HepG2 (cell line): ENCODE data around the gene TGDS. TPM values are rescaled to one million over a fixed set of nuclear protein-coding genes. Genes with fewer than 3 reads are reported as not detected.

Experiments used
- ATAC-seq: fragments of 200-7000 bp; cut with Tn5 transposase; 3 replicates; pipeline ENCODE4 v1.9.1; 2020; ENCODE audit warnings: mild to moderate bottlenecking, moderate library complexity
- BruUV-seq: library from RNA; stranded (reverse); fragments of 400-500 nt; replicated peaks from 2 replicates; lab custom pipeline; 2021; lab: Mats Ljungman, UMichigan
- CTCF ChIA-PET: fragments of 300-600 bp; formaldehyde crosslinking; extraction: SDS; loops from one replicate; lab custom pipeline; 2021; ENCODE audit warnings: low total read pairs, inconsistent platforms, low intra/inter-chr PET ratio; lab: Yijun Ruan, JAX
- POLR2A ChIA-PET: fragments of 350-600 bp; sonication (Branson Sonifier 250); formaldehyde crosslinking; loops from one replicate; lab custom pipeline; 2020; ENCODE audit warnings: antibody characterized with exemption, inconsistent platforms; lab: Yijun Ruan, JAX
- DNase-seq: peaks from one replicate; pipeline ENCODE4 v3.0.0-alpha.2; 2015; ENCODE audit warnings: low spot score
- FAIRE-seq: peaks from 3 replicates; lab custom pipeline; 2011; peaks lifted over from hg19 to GRCh38; lab: Jason Lieb, UNC
- H2AFZ ChIP-seq: one replicate; pipeline ENCODE4 v1.6.1; 2011; ENCODE audit warnings: low read length, inconsistent platforms
- H3K27ac ChIP-seq: fragments of 300-600 bp; 3 replicates; pipeline ENCODE4 v1.8.0; 2011; ENCODE audit warnings: mixed run types, mild to moderate bottlenecking, mixed read lengths, low read length, inconsistent platforms; ENCODE audit not compliant: insufficient read depth; ENCODE audit errors: extremely low read length
- H3K27me3 ChIP-seq, 2 experiments: fragments of 200-600 bp in 1 of 2; 2 replicates in 1 of 2; 3 replicates in 1 of 2; pipeline versions ENCODE4 v1.6.0 to v1.8.0; 2011; ENCODE audit warnings: low read length in 2 of 2, mild to moderate bottlenecking in 2 of 2, moderate library complexity in 2 of 2, inconsistent platforms in 1 of 2; ENCODE audit not compliant: insufficient read depth in 2 of 2, control insufficient read depth in 1 of 2
- H3K36me3 ChIP-seq, 2 experiments: fragments of 200-600 bp in 1 of 2; replicated peaks in 1 of 2; 2 replicates in 1 of 2; 3 replicates in 1 of 2; pipeline versions ENCODE4 v1.5.1 to v1.8.0; 2011; ENCODE audit warnings: low read length in 2 of 2, inconsistent platforms in 1 of 2; ENCODE audit not compliant: insufficient read depth in 2 of 2, control insufficient read depth in 1 of 2
- H3K4me1 ChIP-seq: 2 replicates; pipeline ENCODE4 v1.5.1; 2012; ENCODE audit warnings: low read length, inconsistent platforms; ENCODE audit not compliant: insufficient read depth
- H3K4me2 ChIP-seq: 2 replicates; pipeline ENCODE4 v1.6.0; 2011; ENCODE audit warnings: low read depth, low read length, inconsistent platforms
- H3K4me3 ChIP-seq, 3 experiments: fragments of 200-600 bp in 1 of 3; sonication (generic), shearing (Covaris generic) in 1 of 3; replicated peaks in 1 of 3; 2 replicates each; pipeline ENCODE4 v1.5.1; 2011 to 2016; ENCODE audit warnings: low read length in 3 of 3, inconsistent platforms in 2 of 3, low read depth in 2 of 3, mild to moderate bottlenecking in 2 of 3, control low read depth in 1 of 3, mixed read lengths in 1 of 3; ENCODE audit not compliant: insufficient read depth in 1 of 3
- H3K79me2 ChIP-seq: one replicate; pipeline ENCODE4 v1.6.1; 2011; ENCODE audit warnings: low read length, inconsistent platforms; ENCODE audit not compliant: insufficient read depth
- H3K9ac ChIP-seq: 2 replicates; pipeline ENCODE4 v1.6.0; 2011; ENCODE audit warnings: mild to moderate bottlenecking, low read depth, low read length, inconsistent platforms; ENCODE audit not compliant: insufficient read depth
- H3K9me3 ChIP-seq: 2 replicates; pipeline ENCODE4 v1.5.1; 2012; ENCODE audit warnings: mild to moderate bottlenecking, low read length
- H4K20me1 ChIP-seq: 2 replicates; pipeline ENCODE4 v1.6.0; 2011; ENCODE audit warnings: inconsistent platforms, mild to moderate bottlenecking, low read length, moderate library complexity; ENCODE audit not compliant: insufficient read depth
- ARID2 ChIP-seq: sonication (generic); formaldehyde crosslinking; IDR thresholded peaks from 2 replicates; pipeline ENCODE4 v1.8.1; 2022; ENCODE audit warnings: mild to moderate bottlenecking, missing genetic modification reagents, borderline replicate concordance
- ARNT2 ChIP-seq: sonication (generic); formaldehyde crosslinking; IDR thresholded peaks from 2 replicates; pipeline ENCODE4 v1.8.0; 2022; ENCODE audit warnings: mild to moderate bottlenecking, low read depth, missing genetic modification reagents, moderate library complexity
- EEA1 ChIP-seq: sonication (generic); formaldehyde crosslinking; IDR thresholded peaks from 2 replicates; pipeline ENCODE4 v1.5.1; 2020; ENCODE audit warnings: mild to moderate bottlenecking, missing genetic modification reagents, borderline replicate concordance
- FLYWCH1 ChIP-seq: sonication (generic); formaldehyde crosslinking; IDR thresholded peaks from 2 replicates; pipeline ENCODE4 v1.8.1; 2023; ENCODE audit warnings: mild to moderate bottlenecking, missing genetic modification reagents
- FOXA3 ChIP-seq: IDR thresholded peaks from 2 replicates; pipeline ENCODE4 v1.6.1; 2016; ENCODE audit warnings: missing genetic modification reagents, missing compliant biosample characterization
- GZF1 ChIP-seq: sonication (generic); formaldehyde crosslinking; IDR thresholded peaks from 2 replicates; pipeline ENCODE4 v1.5.1; 2020; ENCODE audit warnings: mild to moderate bottlenecking, missing genetic modification reagents
- NR2F6 ChIP-seq, 2 experiments: IDR thresholded peaks; 2 replicates each; pipeline ENCODE4 v1.6.1; 2016; ENCODE audit warnings: antibody characterized with exemption in 1 of 2, mild to moderate bottlenecking in 1 of 2
- RNF2 ChIP-seq: fragments of 450-650 bp; conservative IDR thresholded peaks from 2 replicates; pipeline ENCODE4 v1.6.1; 2016; ENCODE audit warnings: low read depth
- SETDB1 ChIP-seq: sonication (generic); formaldehyde crosslinking; IDR thresholded peaks from 2 replicates; pipeline ENCODE4 v1.5.1; 2020; ENCODE audit warnings: missing genetic modification reagents, mild to moderate bottlenecking, borderline replicate concordance
- ZNF468 ChIP-seq: sonication (generic); formaldehyde crosslinking; IDR thresholded peaks from 2 replicates; pipeline ENCODE4 v1.8.0; 2022; ENCODE audit warnings: mild to moderate bottlenecking, moderate library complexity, missing genetic modification reagents
- ZNF510 ChIP-seq: sonication (generic); formaldehyde crosslinking; IDR thresholded peaks from 2 replicates; pipeline ENCODE4 v1.4.0; 2020; ENCODE audit warnings: low read depth, mild to moderate bottlenecking, missing genetic modification reagents
- ZNF768 ChIP-seq: sonication (generic); formaldehyde crosslinking; IDR thresholded peaks from 2 replicates; pipeline ENCODE4 v1.4.0; 2020; ENCODE audit warnings: missing genetic modification reagents
- WGBS: methylation state at CpG from one replicate; pipeline ENCODE4 v1.1.6; 2017; ENCODE audit warnings: low lambda C conversion rate; 5-methylcytosine and 5-hydroxymethylcytosine counted together
- in situ Hi-C: cut with HindIII; loops from 2 replicates; pipeline ENCODE4 v1.10.0; 2017; ENCODE audit warnings: low pct_unique_long_range_greater_than_20kb; ENCODE audit not compliant: extremely low pct_ligation_motif_present
- intact Hi-C: fragments of 100-400 bp; cut with micrococcal nuclease; formaldehyde crosslinking; loops from one replicate; pipeline ENCODE4 v1.10.0; 2022; ENCODE audit not compliant: unreplicated experiment
- polyA plus RNA-seq, 8 experiments: library from polyadenylated mRNA; depleted of rRNA in 3 of 8; stranded (reverse) in 7 of 8; unstranded in 1 of 8; fragments of >200 nt; fragmentation: Illumina TruSeq in 4 of 8; extraction: Trizol in 4 of 8; gene quantifications; 2 replicates each; pipeline versions ENCODE4 v1.2.1 to v1.2.3, GENCODE V29; 2011 to 2016; ENCODE audit warnings: low read depth in 4 of 8, missing spikeins in 1 of 8, mixed read lengths in 1 of 8; ENCODE audit not compliant: insufficient read depth in 1 of 8
- total RNA-seq, 5 experiments: library from RNA; depleted of rRNA; stranded (reverse); fragments of >200 nt; fragmentation: Illumina TruSeq; extraction: Trizol; gene quantifications; 2 replicates each; pipeline ENCODE4 v1.2.3, GENCODE V29; 2016; ENCODE audit warnings: low read depth in 1 of 5
- TF ChIP-seq, protein P1 (sequence below): sonication (generic); formaldehyde crosslinking; IDR thresholded peaks from 2 replicates; pipeline ENCODE4 v1.5.0; 2020; ENCODE audit warnings: mild to moderate bottlenecking, missing genetic modification reagents
- TF ChIP-seq, protein P2 (sequence below): sonication (generic); formaldehyde crosslinking; IDR thresholded peaks from 2 replicates; pipeline ENCODE4 v1.8.1; 2023; ENCODE audit warnings: mild to moderate bottlenecking, missing genetic modification reagents, borderline replicate concordance
- TF ChIP-seq, protein P3 (sequence below): sonication (generic); formaldehyde crosslinking; IDR thresholded peaks from 2 replicates; pipeline ENCODE4 v1.9.0; 2021; ENCODE audit warnings: missing genetic modification reagents, borderline replicate concordance

TGDS gene
- total and polyA plus RNA-seq, 2 of the 13 experiments (the other 11 are each of a cell fraction or from before 2014, with no cell fraction given) = 15.5 to 17.9 TPM

DNA sequence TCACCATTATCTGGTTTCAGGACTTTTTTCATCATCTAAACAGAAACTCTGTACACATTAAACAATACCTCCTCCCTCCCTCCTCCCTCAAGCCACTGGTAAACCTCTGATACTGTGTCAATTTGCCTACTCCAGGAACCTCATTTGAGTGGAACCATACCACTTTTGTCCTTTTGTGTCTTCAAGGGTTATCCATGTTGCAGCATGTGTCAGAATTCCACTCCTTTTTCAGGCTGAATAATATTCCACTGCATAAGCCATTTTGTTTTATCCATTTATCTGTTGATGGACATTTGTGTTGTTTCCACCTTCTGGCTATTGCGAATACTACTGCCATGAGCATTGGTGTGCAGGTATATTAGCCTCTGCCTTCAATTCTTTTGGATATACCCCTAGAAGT, 27.5 kb downstream of the TGDS start (continued):
- TF ChIP-seq, protein P1, sequence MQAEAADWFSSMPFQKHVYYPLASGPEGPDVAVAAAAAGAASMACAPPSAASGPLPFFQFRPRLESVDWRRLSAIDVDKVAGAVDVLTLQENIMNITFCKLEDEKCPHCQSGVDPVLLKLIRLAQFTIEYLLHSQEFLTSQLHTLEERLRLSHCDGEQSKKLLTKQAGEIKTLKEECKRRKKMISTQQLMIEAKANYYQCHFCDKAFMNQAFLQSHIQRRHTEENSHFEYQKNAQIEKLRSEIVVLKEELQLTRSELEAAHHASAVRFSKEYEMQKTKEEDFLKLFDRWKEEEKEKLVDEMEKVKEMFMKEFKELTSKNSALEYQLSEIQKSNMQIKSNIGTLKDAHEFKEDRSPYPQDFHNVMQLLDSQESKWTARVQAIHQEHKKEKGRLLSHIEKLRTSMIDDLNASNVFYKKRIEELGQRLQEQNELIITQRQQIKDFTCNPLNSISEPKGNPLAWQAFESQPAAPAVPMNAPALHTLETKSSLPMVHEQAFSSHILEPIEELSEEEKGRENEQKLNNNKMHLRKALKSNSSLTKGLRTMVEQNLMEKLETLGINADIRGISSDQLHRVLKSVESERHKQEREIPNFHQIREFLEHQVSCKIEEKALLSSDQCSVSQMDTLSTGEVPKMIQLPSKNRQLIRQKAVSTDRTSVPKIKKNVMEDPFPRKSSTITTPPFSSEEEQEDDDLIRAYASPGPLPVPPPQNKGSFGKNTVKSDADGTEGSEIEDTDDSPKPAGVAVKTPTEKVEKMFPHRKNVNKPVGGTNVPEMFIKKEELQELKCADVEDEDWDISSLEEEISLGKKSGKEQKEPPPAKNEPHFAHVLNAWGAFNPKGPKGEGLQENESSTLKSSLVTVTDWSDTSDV (CRISPR knock-in tag) = no peak
- TF ChIP-seq EEA1 (CRISPR knock-in tag) (no peak), RNF2 (no peak), ARID2 (CRISPR knock-in tag) (no peak), FLYWCH1 (no peak), ZNF768 (CRISPR knock-in tag) (no peak), ZNF468 (CRISPR knock-in tag) (no peak), ZNF510 (no peak), GZF1 (no peak)

DNA sequence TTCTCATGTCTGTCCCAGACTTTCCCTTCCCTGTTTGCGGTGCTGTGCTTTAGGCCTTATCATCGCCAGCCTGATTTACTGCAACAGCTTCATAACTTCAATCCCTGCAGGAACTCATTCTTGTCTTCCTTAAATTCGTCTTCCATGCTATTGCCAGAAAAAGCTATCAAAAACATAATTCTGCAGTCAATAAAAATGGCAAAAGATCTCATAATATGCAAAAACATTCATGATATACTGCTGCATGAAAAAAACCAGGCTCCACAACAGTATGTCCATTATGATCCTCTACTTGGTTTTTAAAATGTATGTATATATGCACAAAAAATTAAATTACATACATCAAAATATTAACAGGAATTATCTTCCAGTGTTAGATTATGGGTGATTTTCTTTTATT, 28.4 kb downstream of the TGDS start:
- H3K4me3 ChIP-seq = no peak overlapping the region
- WGBS = 97% methylated on average over 3 of the region's 3 CpGs
- H3K4me1 ChIP-seq = no peaks in the 10 kb centered on the region
- ATAC-seq (no peak), DNase-seq (no peak), FAIRE-seq (no peak)
- no peak overlapping the region for H3K4me2 ChIP-seq
- ChIA-PET CTCF (no interaction called here), POLR2A (interaction anchor here (0.7 kb wide), 1 partner anchor 83 kb away, joined by 3 read pairs; no protein-coding TSS in a partner anchor)
- no peaks in the 10 kb centered on the region for H4K20me1 ChIP-seq
- no peaks in the 10 kb centered on the region for H3K27me3 ChIP-seq
- in situ Hi-C loops = no loop called here
- no peaks in the 10 kb centered on the region for H3K79me2 ChIP-seq
- no peak overlapping the region for H2AFZ ChIP-seq
- H3K9ac ChIP-seq = no peak overlapping the region
- BruUV-seq = no TSS peak
- peaks cover 2 to 20% of the 10 kb centered on the region in 2 experiments; a peak in 3 of 5 replicates for H3K36me3 ChIP-seq
- H3K27ac ChIP-seq = no peak overlapping the region
- intact Hi-C loops = no loop called here
- no peaks in the 10 kb centered on the region for H3K9me3 ChIP-seq
- TF ChIP-seq, protein P2, sequence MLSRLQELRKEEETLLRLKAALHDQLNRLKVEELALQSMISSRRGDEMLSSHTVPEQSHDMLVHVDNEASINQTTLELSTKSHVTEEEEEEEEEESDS (CRISPR knock-in tag) = no peak
- no peak for TF ChIP-seq SETDB1 (CRISPR knock-in tag)
- no peak for TF ChIP-seq FOXA3 (CRISPR knock-in tag)
- TF ChIP-seq, protein P3, sequence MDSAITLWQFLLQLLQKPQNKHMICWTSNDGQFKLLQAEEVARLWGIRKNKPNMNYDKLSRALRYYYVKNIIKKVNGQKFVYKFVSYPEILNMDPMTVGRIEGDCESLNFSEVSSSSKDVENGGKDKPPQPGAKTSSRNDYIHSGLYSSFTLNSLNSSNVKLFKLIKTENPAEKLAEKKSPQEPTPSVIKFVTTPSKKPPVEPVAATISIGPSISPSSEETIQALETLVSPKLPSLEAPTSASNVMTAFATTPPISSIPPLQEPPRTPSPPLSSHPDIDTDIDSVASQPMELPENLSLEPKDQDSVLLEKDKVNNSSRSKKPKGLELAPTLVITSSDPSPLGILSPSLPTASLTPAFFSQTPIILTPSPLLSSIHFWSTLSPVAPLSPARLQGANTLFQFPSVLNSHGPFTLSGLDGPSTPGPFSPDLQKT = no peak
- TF ChIP-seq NR2F6 (IDR thresholded peaks at IDR 0.05) = no peak
- no peak for TF ChIP-seq NR2F6 (CRISPR knock-in tag; IDR thresholded peaks at IDR 0.05)
- no peak for TF ChIP-seq ARNT2 (CRISPR knock-in tag)
